HepG2 (cell line): ENCODE results near the gene TTC31. TPM values are rescaled to one million over a fixed set of nuclear protein-coding genes. Genes with fewer than 3 reads are reported as not detected.

Experiments
- CEBPG ChIP-seq: IDR thresholded peaks from 2 replicates; pipeline ENCODE4 v1.6.1; 2016
- DNMT1 ChIP-seq: sonication (generic); formaldehyde crosslinking; IDR thresholded peaks from 2 replicates; pipeline ENCODE4 v1.5.1; 2020; ENCODE audit warnings: mild to moderate bottlenecking, missing genetic modification reagents
- DPF2 ChIP-seq: sonication (generic); formaldehyde crosslinking; IDR thresholded peaks from 2 replicates; pipeline ENCODE4 v1.4.0; 2020; ENCODE audit warnings: mild to moderate bottlenecking, low read depth, missing genetic modification reagents, borderline replicate concordance
- ELF3 ChIP-seq: IDR thresholded peaks from 2 replicates; pipeline ENCODE4 v1.6.1; 2016; ENCODE audit warnings: missing genetic modification reagents, missing compliant biosample characterization
- ELF4 ChIP-seq: sonication (generic); formaldehyde crosslinking; IDR thresholded peaks from 2 replicates; pipeline ENCODE4 v1.5.0; 2020; ENCODE audit warnings: missing genetic modification reagents, mild to moderate bottlenecking, moderate library complexity, borderline replicate concordance
- FOSL2 ChIP-seq: sonication (generic); formaldehyde crosslinking; IDR thresholded peaks from 2 replicates; pipeline ENCODE4 v1.4.0; 2020; ENCODE audit warnings: missing genetic modification reagents
- GTF3A ChIP-seq: sonication (generic); formaldehyde crosslinking; conservative IDR thresholded peaks from 2 replicates; pipeline ENCODE4 v1.4.0; 2020; ENCODE audit warnings: mild to moderate bottlenecking, missing genetic modification reagents
- HDAC2 ChIP-seq: sonication (generic); formaldehyde crosslinking; IDR thresholded peaks from 2 replicates; pipeline ENCODE4 v1.4.0; 2020; ENCODE audit warnings: missing genetic modification reagents
- HNF1A ChIP-seq, 2 experiments: sonication (generic) in 1 of 2; formaldehyde crosslinking in 1 of 2; IDR thresholded peaks; 2 replicates each; pipeline versions ENCODE4 v1.4.0 to v1.6.1; 2016 to 2020; ENCODE audit warnings: borderline replicate concordance in 1 of 2, low read depth in 1 of 2, mild to moderate bottlenecking in 1 of 2, missing genetic modification reagents in 1 of 2
- HOXA7 ChIP-seq: sonication (generic); formaldehyde crosslinking; IDR thresholded peaks from 2 replicates; pipeline ENCODE4 v1.8.1; 2022; ENCODE audit warnings: mild to moderate bottlenecking, missing genetic modification reagents, moderate library complexity
- NFATC3 ChIP-seq: sonication (generic); formaldehyde crosslinking; IDR thresholded peaks from 2 replicates; pipeline ENCODE4 v1.5.1; 2020; ENCODE audit warnings: mild to moderate bottlenecking, missing genetic modification reagents
- PTBP1 ChIP-seq: fragments of 200-400 bp; formaldehyde crosslinking; IDR thresholded peaks from 2 replicates; pipeline ENCODE4 v1.6.1; 2018; ENCODE audit warnings: low read length, low read depth; ENCODE audit not compliant: poor library complexity, severe bottlenecking
- TRAFD1 ChIP-seq: sonication (generic); formaldehyde crosslinking; IDR thresholded peaks from 2 replicates; pipeline ENCODE4 v1.5.1; 2020; ENCODE audit warnings: missing genetic modification reagents, mild to moderate bottlenecking, borderline replicate concordance
- ZGPAT ChIP-seq: IDR thresholded peaks from 2 replicates; pipeline ENCODE4 v1.6.1; 2016; ENCODE audit warnings: mild to moderate bottlenecking
- ZNF143 ChIP-seq: sonication (generic); formaldehyde crosslinking; IDR thresholded peaks from 2 replicates; pipeline ENCODE4 v1.4.0; 2020; ENCODE audit warnings: missing genetic modification reagents
- ZNF513 ChIP-seq: sonication (generic); formaldehyde crosslinking; conservative IDR thresholded peaks from 2 replicates; pipeline ENCODE4 v1.5.0; 2020; ENCODE audit warnings: missing genetic modification reagents
- ZNF547 ChIP-seq: sonication (generic); formaldehyde crosslinking; IDR thresholded peaks from 2 replicates; pipeline ENCODE4 v1.5.1; 2020; ENCODE audit warnings: mild to moderate bottlenecking, missing genetic modification reagents
- ZNF615 ChIP-seq: sonication (generic); formaldehyde crosslinking; IDR thresholded peaks from 2 replicates; pipeline ENCODE4 v1.5.0; 2020; ENCODE audit warnings: mild to moderate bottlenecking, missing genetic modification reagents, borderline replicate concordance
- ZNF768 ChIP-seq: sonication (generic); formaldehyde crosslinking; IDR thresholded peaks from 2 replicates; pipeline ENCODE4 v1.4.0; 2020; ENCODE audit warnings: missing genetic modification reagents
- ZNF770 ChIP-seq: sonication (generic); formaldehyde crosslinking; IDR thresholded peaks from 2 replicates; pipeline ENCODE4 v1.5.0; 2020; ENCODE audit warnings: mild to moderate bottlenecking, missing genetic modification reagents
- polyA plus RNA-seq, 8 experiments: library from polyadenylated mRNA; depleted of rRNA in 3 of 8; stranded (reverse) in 7 of 8; unstranded in 1 of 8; fragments of >200 nt; fragmentation: Illumina TruSeq in 4 of 8; extraction: Trizol in 4 of 8; gene quantifications; 2 replicates each; pipeline versions ENCODE4 v1.2.1 to v1.2.3, GENCODE V29; 2011 to 2016; ENCODE audit warnings: low read depth in 4 of 8, missing spikeins in 1 of 8, mixed read lengths in 1 of 8; ENCODE audit not compliant: insufficient read depth in 1 of 8
- total RNA-seq, 5 experiments: library from RNA; depleted of rRNA; stranded (reverse); fragments of >200 nt; fragmentation: Illumina TruSeq; extraction: Trizol; gene quantifications; 2 replicates each; pipeline ENCODE4 v1.2.3, GENCODE V29; 2016; ENCODE audit warnings: low read depth in 1 of 5

The TTC31 gene
- total and polyA plus RNA-seq, 2 of the 13 experiments (the other 11 are each of a cell fraction or from before 2014, with no cell fraction given), result 28.3 to 39.5 TPM

GRCh38 chr2:74486141-74486540 lies 3.3 kb downstream of the TTC31 start (continued):
- TF ChIP-seq HNF1A (IDR thresholded peaks at IDR 0.05; ENCODE audit: low read depth) (no peak), HNF1A (CRISPR knock-in tag; IDR thresholded peaks at IDR 0.05; ENCODE audit: borderline replicate concordance) (no peak), DNMT1 (CRISPR knock-in tag) (no peak), NFATC3 (no peak), PTBP1 (no peak), ZNF770 (CRISPR knock-in tag) (0 out of 2 replicates have a peak, but pooled peaks have one; percentile 21), GTF3A (CRISPR knock-in tag) (no peak), ZNF513 (no peak), ZNF768 (no peak), ZGPAT (CRISPR knock-in tag) (0 out of 2 replicates have a peak, but pooled peaks have one; percentile 18), ZNF143 (CRISPR knock-in tag) (no peak), FOSL2 (CRISPR knock-in tag) (peak; percentile 40), DPF2 (CRISPR knock-in tag) (no peak), CEBPG (CRISPR knock-in tag) (peak; percentile 74), ZNF615 (CRISPR knock-in tag) (no peak), ZNF547 (CRISPR knock-in tag) (no peak), TRAFD1 (CRISPR knock-in tag) (no peak), ELF3 (CRISPR knock-in tag) (no peak), HOXA7 (no peak), ELF4 (CRISPR knock-in tag) (no peak), HDAC2 (CRISPR knock-in tag) (no peak)
